GM21515 (cell line): ENCODE measurements around the gene TANC1.
A peak's percentile ranks its signal among the peaks of the same experiment; 100 is the strongest.

Experiments used
- ATAC-seq: cut with Tn5 transposase; IDR thresholded peaks from one replicate; pipeline ENCODE4 v1.9.1; 2021; ENCODE audit not compliant: unreplicated experiment

The TANC1 gene

DNA sequence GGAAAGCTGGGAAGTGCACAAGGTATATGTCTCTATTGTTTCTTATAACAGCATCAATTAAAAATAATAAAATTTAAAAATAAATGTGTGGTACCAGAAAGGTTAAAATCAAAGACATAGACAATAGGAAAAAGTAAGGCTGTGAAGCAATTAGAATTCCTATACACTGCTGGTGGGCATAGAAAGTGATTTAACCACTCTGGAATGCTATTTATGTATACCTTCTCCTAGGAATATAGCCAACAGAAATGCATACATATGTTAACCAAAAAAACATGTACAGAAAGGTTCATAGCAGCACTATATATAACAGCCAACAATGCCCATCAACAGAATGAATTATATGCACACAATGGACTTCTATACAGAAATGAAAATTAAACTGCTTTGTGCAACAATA is 275.1 kb downstream of the TANC1 start:
- ATAC-seq, result no peak

DNA sequence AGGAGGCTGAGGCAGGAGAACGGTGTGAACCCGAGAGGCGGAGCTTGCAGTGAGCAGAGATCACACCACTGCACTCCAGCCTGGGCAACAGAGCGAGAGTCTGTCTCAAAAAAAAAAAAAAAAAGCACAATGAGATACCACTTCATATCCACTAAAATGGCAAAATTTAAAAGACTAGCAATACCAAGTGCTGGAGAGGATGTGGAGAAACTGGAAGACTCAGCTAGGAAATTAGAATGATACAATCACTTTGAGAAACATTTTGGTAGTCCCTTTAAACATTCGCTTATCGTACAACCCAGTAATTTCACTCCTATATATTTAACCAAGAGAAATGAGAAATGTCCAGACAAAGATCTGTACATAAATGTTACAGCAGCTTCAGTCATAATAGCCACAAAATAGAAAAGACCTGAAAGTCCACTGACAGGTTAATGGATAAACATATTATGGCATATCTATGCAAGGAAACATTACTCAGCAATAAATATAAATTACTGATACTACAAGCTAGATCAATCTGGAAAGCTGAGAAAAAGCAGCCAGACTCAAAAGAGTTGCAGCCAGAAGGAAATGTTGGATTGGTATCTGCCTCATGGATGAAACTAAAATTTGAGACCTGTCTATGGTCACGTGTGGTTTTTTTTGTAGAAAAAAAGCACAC is 278.0 kb downstream of the TANC1 start:
- ATAC-seq, result no peak

DNA sequence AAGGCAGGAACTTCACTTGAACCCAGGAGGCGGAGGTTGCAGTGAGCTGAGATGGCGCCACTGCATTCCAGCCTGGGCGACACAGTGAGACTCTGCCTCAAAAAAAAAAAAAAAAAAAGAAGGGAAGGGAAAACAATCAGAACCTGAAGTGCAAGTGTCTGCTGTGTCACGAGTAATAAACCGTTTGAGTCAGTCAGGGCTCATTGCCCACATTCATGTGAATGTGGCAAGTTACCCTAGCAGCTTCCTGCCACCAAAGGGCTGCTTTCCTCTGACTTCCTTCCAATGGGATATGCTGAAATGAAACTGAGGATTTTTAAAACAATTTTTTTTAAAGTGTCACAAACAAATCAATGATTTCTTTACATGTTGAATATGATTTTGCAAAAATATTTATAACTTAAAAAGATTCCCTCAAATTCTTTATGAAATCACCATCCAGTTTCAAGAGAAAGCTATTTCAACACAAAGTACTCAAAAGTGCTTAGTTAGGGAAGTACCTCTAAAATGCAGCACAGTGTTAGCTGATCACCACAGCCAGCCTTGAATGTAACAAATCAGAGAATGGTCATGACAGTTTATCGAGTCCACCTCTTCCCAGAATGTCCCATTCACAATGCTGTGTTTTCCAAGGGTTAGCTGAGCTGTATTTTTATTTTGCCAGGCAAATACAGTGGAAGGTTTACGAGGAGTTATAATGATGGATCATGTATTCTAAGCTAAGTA is 281.7 kb downstream of the TANC1 start:
- no peak for ATAC-seq

DNA sequence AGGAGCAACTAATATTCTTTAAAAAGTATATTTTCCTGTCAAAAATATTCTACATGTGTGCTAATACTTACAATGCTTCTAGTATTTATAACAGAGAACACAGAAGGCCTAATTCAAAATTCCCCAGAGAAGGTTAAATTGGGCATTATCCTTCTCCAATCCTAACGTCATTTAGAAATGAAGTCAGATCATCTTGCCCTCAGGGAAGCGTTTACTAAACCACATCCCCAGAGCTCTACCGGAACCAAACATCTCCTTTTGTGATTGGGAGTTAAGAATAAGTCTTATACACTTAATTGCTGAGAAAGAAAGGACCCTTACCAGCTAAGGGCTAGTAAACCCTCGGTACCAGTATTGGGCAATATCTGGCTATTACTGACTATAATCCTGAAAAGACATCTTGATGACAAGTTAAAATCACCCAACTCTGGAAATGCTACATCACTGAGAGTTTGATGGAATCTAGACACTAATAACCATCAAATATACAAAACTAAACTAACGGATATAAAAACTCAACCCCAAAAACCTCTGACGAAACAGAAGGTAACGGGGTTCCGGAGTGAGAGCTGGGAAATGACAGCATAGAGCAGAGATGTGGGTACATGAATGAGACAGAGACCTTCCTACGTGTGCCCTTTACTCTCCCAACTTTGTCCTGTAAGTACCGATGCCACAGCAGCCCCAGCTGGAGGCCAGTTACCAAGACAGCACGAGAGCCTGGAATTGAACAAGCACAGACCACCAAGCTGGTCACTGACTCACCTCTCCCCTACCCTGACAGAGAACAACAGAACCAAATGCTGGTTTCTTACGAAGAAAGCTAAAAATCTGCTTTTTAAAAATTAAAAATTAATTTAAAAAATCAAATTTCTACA is 283.1 kb downstream of the TANC1 start:
- no peak for ATAC-seq

DNA sequence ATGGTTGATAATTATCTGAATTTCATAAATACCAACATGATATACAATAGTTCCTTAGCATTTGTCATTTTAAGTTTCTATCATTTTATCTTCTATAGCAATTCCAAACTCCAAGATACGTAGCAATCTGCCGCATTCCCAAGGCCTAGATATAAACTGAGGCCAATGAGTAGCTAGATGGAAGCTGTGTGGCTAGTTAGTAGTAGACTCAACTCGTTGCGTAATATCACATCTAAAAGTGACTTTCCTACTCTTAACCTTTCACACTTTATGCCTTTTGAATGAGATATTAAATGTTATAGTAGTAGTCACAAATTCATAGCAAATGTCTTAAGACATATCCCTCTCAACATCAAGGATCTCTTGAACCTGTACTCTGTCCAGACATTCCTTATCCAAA is 284.5 kb downstream of the TANC1 start:
- no peak for ATAC-seq

DNA sequence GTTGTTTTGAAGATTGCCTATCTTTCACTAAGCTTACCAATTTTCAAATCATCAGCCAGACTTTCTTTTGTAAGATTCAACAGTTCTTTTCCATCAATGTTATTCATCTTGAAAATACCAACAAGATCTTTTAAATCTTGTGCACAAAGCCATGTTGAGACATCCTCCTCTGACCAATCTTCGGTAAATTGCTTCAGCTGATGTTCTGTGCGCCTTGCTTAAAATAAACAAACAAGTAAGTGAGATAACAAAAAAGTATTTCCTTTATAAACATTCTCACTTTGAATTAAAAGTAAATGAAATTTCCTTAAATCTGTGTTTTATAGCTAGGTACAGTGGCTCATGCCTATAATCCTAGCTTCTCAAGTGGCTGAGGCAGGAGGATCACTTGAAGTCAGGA is 287.7 kb downstream of the TANC1 start:
- ATAC-seq, result no peak

DNA sequence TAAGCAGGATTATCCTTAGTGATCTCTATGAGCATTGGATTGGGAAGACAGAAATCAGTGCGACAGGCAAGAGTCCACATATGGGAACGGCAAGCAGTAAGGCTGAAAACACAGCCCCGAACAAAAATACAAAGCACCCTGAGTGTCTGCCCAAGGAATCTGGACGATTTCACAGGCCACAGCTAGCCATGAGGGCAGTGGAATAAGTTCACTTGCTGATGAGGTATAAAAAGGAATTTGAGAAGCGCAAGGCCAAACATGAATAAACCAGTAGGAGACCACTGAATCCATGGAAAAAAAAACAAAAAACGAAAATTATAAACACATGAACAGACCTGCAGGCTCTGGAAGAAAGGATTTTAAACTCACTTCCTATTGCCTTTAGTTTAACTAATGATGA is 293.8 kb downstream of the TANC1 start:
- no peak for ATAC-seq

DNA sequence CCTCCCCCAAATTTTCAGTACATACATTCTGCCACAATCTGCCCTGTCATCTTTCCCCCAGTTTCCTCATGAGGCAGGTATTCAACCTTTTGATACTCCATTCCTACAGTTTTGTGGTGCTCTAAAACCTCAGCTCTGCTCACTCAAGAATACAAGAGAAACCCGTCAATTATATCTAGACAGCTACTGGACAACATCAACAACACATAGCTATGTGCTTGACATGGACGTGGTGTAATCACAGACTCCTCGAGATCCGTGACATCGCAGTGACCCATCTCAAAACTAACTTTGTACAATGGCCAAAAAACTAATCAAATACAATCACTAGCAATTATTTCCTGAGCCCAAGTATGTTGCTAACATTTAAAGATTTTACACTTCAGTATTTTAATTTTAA is 294.5 kb downstream of the TANC1 start:
- no peak for ATAC-seq

DNA sequence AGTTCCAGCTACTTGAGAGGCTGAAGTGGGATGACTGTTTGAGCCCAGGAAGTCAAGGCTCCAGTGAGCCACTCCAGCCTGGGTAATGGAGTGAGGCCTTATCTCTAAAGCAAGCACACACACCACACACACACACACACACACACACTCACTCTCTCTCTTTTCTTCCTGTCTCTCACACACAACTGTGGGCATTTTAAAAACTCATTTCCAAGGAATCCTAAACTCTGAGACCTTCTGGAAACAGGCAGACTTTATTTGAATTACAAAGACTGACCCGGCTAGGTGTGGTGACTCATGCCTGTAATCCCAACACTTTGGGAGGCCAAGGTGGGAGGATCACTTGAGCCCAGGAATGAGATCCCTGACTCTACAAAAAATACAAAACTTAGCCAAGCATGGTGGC is 296.7 kb downstream of the TANC1 start:
- no peak for ATAC-seq

DNA sequence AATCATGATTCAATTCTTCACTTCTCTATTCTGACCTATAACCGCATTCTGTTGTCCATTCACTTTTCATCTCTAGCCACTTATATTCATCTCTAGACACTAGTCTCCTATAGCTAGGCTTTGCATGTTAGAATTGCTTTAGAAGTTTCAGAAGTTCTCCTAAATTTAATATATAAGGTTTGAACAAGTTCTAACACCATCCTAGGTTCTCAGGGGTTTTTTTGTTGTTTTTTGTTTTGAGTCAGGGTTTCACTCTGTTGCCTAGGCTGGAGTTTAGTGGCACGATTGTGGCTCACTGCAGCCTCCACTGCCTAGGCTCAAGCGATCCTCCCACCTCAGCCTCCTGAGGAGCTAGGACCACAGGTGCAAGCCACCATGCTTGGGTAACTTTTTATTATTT is 298.1 kb downstream of the TANC1 start:
- peak; percentile 75 for ATAC-seq

DNA sequence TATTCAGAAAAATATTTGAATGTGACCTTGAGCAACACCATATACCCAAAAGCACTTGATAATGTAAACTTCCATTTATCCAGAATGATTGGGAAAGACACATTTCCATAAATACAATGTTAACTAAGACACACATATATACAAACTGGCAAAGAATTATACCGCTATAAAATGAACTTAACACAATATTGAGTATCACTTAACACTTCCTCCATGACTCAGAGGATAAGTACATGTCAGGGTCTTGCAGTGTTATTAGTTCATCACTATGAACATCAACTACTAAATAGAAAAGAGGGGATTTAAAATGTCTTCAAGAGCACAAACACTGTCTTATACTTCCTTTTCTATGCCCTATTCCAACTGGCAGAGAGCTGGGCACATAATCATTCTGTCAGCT is 299.5 kb downstream of the TANC1 start:
- no peak for ATAC-seq

DNA sequence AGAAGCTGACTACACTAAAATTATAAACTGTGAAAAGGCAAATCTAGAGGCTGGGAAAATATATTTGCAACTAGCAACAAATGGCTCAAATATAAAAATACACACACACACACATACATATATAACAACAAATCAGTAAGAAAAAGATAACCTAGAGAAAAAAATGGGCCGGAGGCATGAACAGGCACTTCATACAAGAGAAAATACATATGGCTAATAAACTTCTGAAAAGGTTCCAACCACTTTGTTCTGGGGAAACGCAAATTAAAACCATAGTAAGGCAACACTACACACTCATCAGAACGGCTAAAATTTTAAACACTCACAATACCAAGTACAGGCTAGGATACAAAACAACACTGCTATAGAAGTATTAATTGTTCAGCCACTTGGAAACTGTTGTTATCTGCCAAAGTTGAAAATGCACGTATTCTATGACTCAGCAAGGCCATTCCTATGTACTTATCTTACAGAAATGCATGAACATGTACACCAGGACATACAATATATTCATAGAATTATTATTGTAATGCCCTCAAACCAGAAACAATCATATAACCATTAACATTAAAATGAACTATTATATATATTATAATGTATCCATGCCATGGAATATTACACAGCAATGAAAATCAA is 302.4 kb downstream of the TANC1 start:
- no peak for ATAC-seq

DNA sequence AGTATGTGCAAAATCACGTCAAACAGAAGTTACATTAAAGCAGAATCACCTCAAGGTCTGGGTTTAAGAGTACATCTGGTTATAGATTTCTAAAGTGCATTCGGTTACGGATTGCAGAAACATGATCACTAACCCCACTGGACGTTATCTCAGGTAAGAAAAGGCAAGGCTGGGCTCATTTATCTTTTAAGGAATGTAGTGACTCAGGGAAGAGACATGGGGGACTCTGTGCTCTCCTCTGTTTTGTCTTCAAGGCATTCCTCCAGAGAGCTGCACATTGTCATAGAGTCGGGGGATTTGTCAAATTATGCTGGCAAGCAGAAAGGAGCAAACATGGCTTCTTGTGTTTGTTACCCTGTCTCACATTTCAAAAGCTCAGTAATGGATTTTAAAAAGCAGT is 303.7 kb downstream of the TANC1 start:
- ATAC-seq, result no peak

DNA sequence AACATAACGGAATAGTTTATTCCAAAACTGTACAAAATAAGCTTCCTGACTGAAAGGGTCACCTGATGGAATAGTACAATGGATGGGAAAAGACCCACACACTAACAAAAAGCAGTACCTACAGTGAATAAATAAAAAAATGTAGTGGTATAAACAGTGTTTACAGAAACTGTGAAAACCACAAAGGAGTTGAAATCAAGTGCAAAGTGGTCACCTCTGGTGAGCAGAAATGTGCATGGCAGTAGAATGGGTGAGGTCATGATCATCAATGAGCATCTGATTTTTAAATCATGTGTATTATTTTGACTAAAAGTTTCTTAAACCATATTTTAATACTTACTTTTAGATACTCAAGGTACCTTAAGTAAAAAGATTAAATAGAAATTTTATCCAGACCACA is 306.7 kb downstream of the TANC1 start:
- no peak for ATAC-seq

DNA sequence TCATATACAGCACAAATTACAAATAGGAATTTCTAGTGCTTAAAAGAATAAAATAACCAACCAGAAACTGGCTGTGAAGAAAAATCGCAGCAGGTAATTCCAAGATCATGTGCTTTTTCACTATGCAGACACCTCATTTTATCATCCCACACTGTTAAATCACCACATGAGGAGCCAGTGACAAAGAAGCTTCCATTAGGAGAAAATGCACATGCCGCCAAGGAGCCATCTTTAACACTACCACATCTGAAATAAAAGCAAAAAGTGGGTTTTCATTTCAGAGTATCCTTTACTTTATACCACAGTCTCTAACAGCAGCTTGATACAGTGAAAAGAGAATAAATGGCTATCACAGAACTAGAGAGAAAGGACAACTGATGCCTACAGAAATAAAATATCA is 311.3 kb downstream of the TANC1 start:
- no peak for ATAC-seq

DNA sequence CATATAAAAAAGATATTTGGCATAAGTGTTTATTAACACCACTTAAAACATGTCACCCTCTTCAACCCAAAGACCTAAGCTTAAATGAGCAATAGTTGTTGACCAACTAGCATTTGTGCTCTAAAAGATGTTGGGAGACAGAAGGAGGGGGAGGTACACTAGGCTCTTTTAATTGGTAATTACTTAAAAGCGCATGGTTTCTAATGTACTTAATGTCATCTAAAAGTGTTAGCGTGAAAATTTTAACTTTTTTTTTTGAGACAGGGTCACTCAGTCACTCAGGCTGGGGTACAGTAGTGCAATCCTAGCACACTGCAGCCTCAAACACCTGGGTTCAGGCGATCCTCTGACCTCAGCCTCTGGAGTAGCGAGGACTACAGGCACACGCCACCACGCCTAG is 312.6 kb downstream of the TANC1 start:
- ATAC-seq, result no peak
